GM23248 (cell line): ENCODE data around the gene CTU2. TPM values are rescaled to one million over a fixed set of nuclear protein-coding genes. Genes with fewer than 3 reads are reported as not detected.
A peak's percentile ranks its signal among the peaks of the same experiment; 100 is the strongest.

ENCODE experiments used
- DNase-seq: peaks from one replicate; pipeline ENCODE4 v3.0.0-alpha.2; 2015
- H2AFZ ChIP-seq: fragments of 200-600 bp; sonication (generic); 2 replicates; pipeline ENCODE4 v1.6.1; 2016; ENCODE audit warnings: antibody characterized with exemption
- H3F3A ChIP-seq: fragments of 200-600 bp; sonication (generic); 2 replicates; pipeline ENCODE4 v1.6.1; 2016; ENCODE audit warnings: mild to moderate bottlenecking, antibody characterized with exemption, mixed run types; ENCODE audit not compliant: insufficient read depth
- H3K27ac ChIP-seq: fragments of 200-600 bp; sonication (generic); 2 replicates; pipeline ENCODE4 v1.5.1; 2016; ENCODE audit warnings: mild to moderate bottlenecking
- H3K27me3 ChIP-seq: fragments of 200-600 bp; sonication (generic); replicated peaks from 2 replicates; pipeline ENCODE4 v1.6.1; 2016; ENCODE audit warnings: mild to moderate bottlenecking; ENCODE audit not compliant: insufficient read depth
- H3K36me3 ChIP-seq: fragments of 200-600 bp; sonication (generic); 2 replicates; pipeline ENCODE4 v1.6.1; 2016; ENCODE audit warnings: low read depth, mild to moderate bottlenecking
- H3K4me1 ChIP-seq: fragments of 200-600 bp; sonication (generic); 2 replicates; pipeline ENCODE4 v1.6.1; 2016; ENCODE audit warnings: mild to moderate bottlenecking; ENCODE audit not compliant: insufficient read depth
- H3K4me2 ChIP-seq: fragments of 200-600 bp; sonication (generic); one replicate; pipeline ENCODE4 v1.6.1; 2016; ENCODE audit warnings: mild to moderate bottlenecking; ENCODE audit not compliant: unreplicated experiment
- H3K4me3 ChIP-seq: fragments of 200-600 bp; sonication (generic); 2 replicates; pipeline ENCODE4 v1.5.1; 2016; ENCODE audit warnings: mild to moderate bottlenecking
- H3K79me2 ChIP-seq: fragments of 200-600 bp; sonication (generic); 2 replicates; pipeline ENCODE4 v1.6.1; 2016; ENCODE audit warnings: mild to moderate bottlenecking; ENCODE audit not compliant: insufficient read depth
- H3K9ac ChIP-seq: fragments of 200-600 bp; sonication (generic); 2 replicates; pipeline ENCODE4 v1.6.1; 2016; ENCODE audit warnings: mild to moderate bottlenecking
- H3K9me2 ChIP-seq: fragments of 200-600 bp; sonication (generic); 2 replicates; pipeline ENCODE4 v1.6.1; 2016; ENCODE audit warnings: mixed run types, mild to moderate bottlenecking, moderate library complexity; ENCODE audit not compliant: insufficient read depth
- H3K9me3 ChIP-seq: fragments of 200-600 bp; sonication (generic); one replicate; pipeline ENCODE4 v1.6.1; 2017; ENCODE audit warnings: low read depth
- H4K20me1 ChIP-seq: fragments of 200-600 bp; sonication (generic); 2 replicates; pipeline ENCODE4 v1.6.0; 2016; ENCODE audit not compliant: insufficient read depth
- EZH2 ChIP-seq: fragments of 200-600 bp; sonication (generic); IDR thresholded peaks from 2 replicates; pipeline ENCODE4 v1.6.1; 2018; ENCODE audit warnings: antibody characterized with exemption, mild to moderate bottlenecking; ENCODE audit not compliant: insufficient read depth, poor library complexity, severe bottlenecking
- EZH2phosphoT487 ChIP-seq: fragments of 200-600 bp; sonication (generic); IDR thresholded peaks from 2 replicates; pipeline ENCODE4 v1.6.1; 2018; ENCODE audit warnings: antibody characterized with exemption, moderate library complexity, mild to moderate bottlenecking, low read depth; ENCODE audit not compliant: insufficient read depth
- WGBS, 2 experiments: methylation state at CpG; one replicate each; pipeline ENCODE4 v1.1.6; 2015 to 2017; ENCODE audit warnings: low lambda C conversion rate in 2 of 2, low coverage in 1 of 2; ENCODE audit errors: missing lambda C conversion rate in 2 of 2; 5-methylcytosine and 5-hydroxymethylcytosine counted together
- in situ Hi-C: fragments of 300-500 bp; cut with MboI; formaldehyde crosslinking; loops from 2 replicates; pipeline ENCODE4 v1.15.0; 2020
- polyA plus RNA-seq: library from polyadenylated mRNA; unstranded; fragments of >200 nt; fragmentation: Nextera tagmentation; extraction: Ambion mirVana; gene quantifications from 2 replicates; pipeline ENCODE4 v1.2.1, GENCODE V29; 2016
- total RNA-seq: library from RNA; depleted of rRNA; stranded (reverse); fragments of >200 nt; shearing (Covaris generic); gene quantifications from 2 replicates; pipeline ENCODE4 v1.2.3, GENCODE V29; 2014

Gene CTU2
- total and polyA plus RNA-seq, 2 experiments from 2014 or later, result 16.1 to 20.4 TPM

DNA sequence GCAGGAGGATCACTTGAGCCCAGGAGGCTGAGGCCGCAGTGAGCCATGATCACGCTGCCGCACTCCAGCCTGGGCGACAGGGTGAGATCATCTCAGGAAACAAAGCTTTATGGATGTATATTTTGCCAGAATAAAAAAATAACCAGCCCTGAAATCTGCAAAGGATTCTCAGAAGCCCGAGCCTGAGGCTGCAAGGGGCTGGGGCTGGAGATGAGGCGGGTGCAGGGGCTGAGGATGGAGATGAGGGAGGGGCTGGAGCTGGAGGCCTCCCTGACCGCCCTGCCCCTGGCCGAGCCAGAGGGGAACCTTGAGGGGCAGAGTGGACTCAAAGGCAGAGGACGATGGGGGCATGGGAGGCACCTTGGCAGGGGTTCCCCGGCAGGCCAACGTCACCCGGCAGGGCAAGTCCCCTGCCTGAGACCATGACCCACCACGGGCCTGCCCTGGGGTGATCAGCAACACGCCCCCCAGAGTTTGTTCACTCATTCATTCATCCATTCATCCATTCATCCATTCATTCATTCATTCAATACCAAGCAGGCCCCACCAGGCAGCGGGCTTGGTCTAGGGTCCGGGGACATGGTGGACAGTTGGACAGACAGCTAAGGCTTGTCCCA, 46.2 kb downstream of the CTU2 start:
- Histone ChIP-seq H3F3A (no peaks in the 10 kb centered on the region), H3K9ac (no peak overlapping the region), H3K36me3 (no peaks in the 10 kb centered on the region), H3K9me2 (no peaks in the 10 kb centered on the region), H3K27ac (no peak overlapping the region), H3K4me2 (no peak overlapping the region), H3K79me2 (peaks cover 97% of the 10 kb centered on the region), H4K20me1 (no peaks in the 10 kb centered on the region; the same call in 1 of the 2 replicates), H3K4me3 (no peak overlapping the region), H3K4me1 (peaks cover 25% of the 10 kb centered on the region), H3K9me3 (no peaks in the 10 kb centered on the region), H2AFZ (no peak overlapping the region), H3K27me3 (no peaks in the 10 kb centered on the region)
- TF ChIP-seq EZH2phosphoT487 (no peak), EZH2 (no peak)
- DNase-seq, result no peak
- in situ Hi-C loops, result no loop called here
- 91 to 95% methylated on average over 13 to 16 of the region's 16 CpGs for WGBS, 2 experiments

DNA sequence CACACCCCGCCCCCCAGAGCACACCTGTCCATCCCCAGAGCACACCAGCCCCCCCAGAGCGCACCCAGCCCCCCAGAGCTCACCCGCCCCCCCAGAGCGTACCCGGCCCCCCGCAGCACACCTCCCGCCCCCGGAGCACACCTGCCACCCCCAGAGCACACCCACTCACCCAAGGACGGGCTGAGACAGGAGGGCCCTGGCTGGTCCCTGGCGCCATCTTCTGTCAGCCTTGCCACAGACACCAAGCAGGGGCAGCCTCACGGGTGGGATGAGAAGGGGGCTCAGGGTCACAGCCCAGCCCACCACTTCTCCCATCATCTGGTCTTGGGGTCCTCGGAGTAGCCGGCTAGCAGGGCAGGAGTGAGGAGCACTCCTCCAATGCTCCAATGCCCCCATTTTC, 46.9 kb downstream of the CTU2 start:
- no peak overlapping the region for H3K4me2 ChIP-seq
- no peaks in the 10 kb centered on the region; the same call in 1 of the 2 replicates for H4K20me1 ChIP-seq
- H3K79me2 ChIP-seq, result peaks cover 97% of the 10 kb centered on the region
- in situ Hi-C loops, result no loop called here
- no peak for DNase-seq
- no peak overlapping the region for H3K4me3 ChIP-seq
- WGBS, 2 experiments, result 84 to 90% methylated on average over 5 to 13 of the region's 13 CpGs
- no peaks in the 10 kb centered on the region for H3K9me3 ChIP-seq
- H3K27me3 ChIP-seq, result no peaks in the 10 kb centered on the region
- no peaks in the 10 kb centered on the region for H3K9me2 ChIP-seq
- no peak overlapping the region for H3K9ac ChIP-seq
- no peaks in the 10 kb centered on the region for H3K36me3 ChIP-seq
- H3K27ac ChIP-seq, result no peak overlapping the region
- peaks cover 25% of the 10 kb centered on the region for H3K4me1 ChIP-seq
- H2AFZ ChIP-seq, result no peak overlapping the region
- H3F3A ChIP-seq, result no peaks in the 10 kb centered on the region
- TF ChIP-seq EZH2phosphoT487, result no peak
- TF ChIP-seq EZH2, result no peak

GRCh38 chr16:88753602-88754001, 47.3 kb downstream of the CTU2 start:
- peaks cover 97% of the 10 kb centered on the region for H3K79me2 ChIP-seq
- no peaks in the 10 kb centered on the region for H3K9me2 ChIP-seq
- H3K36me3 ChIP-seq, result no peaks in the 10 kb centered on the region
- in situ Hi-C loops, result no loop called here
- H3K4me2 ChIP-seq, result no peak overlapping the region
- TF ChIP-seq EZH2phosphoT487 (no peak), EZH2 (no peak)
- H2AFZ ChIP-seq, result no peak overlapping the region
- 85 to 92% methylated on average over 11 of the region's 11 CpGs for WGBS, 2 experiments
- no peaks in the 10 kb centered on the region for H3K9me3 ChIP-seq
- H3K27ac ChIP-seq, result no peak overlapping the region
- H3K4me1 ChIP-seq, result peaks cover 25% of the 10 kb centered on the region
- H3K4me3 ChIP-seq, result no peak overlapping the region
- DNase-seq, result no peak
- no peaks in the 10 kb centered on the region for H3F3A ChIP-seq
- H3K9ac ChIP-seq, result peak overlapping the region; percentile 28; the same call in 1 of the 2 replicates
- H4K20me1 ChIP-seq, result peaks cover 3% of the 10 kb centered on the region; the same call in 1 of the 2 replicates
- no peaks in the 10 kb centered on the region for H3K27me3 ChIP-seq

DNA sequence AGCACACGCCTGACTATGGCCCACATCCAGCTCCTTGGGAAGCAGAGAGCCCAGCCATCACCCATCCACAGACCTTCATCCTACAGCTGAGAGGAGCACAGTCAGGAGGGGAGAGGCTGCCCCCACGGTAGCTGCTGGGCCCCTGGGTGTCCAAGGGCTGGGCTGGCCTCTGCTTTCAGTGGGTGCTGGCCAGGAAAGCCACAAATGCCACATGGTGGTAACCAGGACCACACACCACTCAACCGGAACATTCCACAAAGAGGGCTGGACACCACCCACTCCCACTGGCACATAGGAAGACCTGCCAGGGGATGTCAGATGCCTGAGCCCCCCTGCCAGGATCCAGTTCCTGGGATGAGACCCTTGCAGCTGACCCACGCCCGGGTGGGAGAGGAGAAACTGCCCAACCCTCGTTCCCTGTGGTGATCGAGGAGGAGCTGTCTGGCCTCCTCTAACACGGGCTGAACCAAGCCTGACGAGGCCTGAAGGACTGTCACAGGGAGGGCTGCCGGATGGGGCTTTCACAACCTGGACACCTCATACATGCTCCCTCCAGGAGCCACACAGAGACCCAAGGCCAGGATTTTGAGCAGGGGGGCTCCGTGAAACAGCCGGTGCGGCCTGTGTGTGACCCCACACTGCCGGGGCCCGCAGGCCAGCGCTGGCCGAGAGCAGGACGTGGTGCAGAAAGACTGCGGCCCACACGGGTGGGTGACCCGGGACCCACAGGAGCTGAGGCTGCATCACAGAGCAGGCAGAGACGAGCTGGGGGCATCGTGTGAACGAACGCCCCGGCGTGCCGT, 48.0 kb downstream of the CTU2 start:
- DNase-seq, result no peak
- no peaks in the 10 kb centered on the region for H3F3A ChIP-seq
- peaks cover 97% of the 10 kb centered on the region for H3K79me2 ChIP-seq
- H3K9me3 ChIP-seq, result no peaks in the 10 kb centered on the region
- H2AFZ ChIP-seq, result no peak overlapping the region
- 89 to 91% methylated on average over 27 to 28 of the region's 28 CpGs for WGBS, 2 experiments
- no peak overlapping the region for H3K4me3 ChIP-seq
- H4K20me1 ChIP-seq, result peaks cover 10% of the 10 kb centered on the region; the same call in 1 of the 2 replicates
- peak overlapping the region; percentile 28; the same call in 1 of the 2 replicates for H3K9ac ChIP-seq
- in situ Hi-C loops, result no loop called here
- H3K4me1 ChIP-seq, result peaks cover 25% of the 10 kb centered on the region
- H3K27me3 ChIP-seq, result no peaks in the 10 kb centered on the region
- H3K36me3 ChIP-seq, result no peaks in the 10 kb centered on the region
- H3K9me2 ChIP-seq, result no peaks in the 10 kb centered on the region
- H3K27ac ChIP-seq, result peak overlapping the region; percentile 47
- TF ChIP-seq EZH2, result no peak
- TF ChIP-seq EZH2phosphoT487, result no peak
- H3K4me2 ChIP-seq, result no peak overlapping the region
